ENCODE results near the gene GPR31. TPM values are rescaled to one million over a fixed set of nuclear protein-coding genes. Genes with fewer than 3 reads are reported as not detected.

GPR31 gene
- total RNA-seq, 1 donor from 2014 or later, result not detected

DNA sequence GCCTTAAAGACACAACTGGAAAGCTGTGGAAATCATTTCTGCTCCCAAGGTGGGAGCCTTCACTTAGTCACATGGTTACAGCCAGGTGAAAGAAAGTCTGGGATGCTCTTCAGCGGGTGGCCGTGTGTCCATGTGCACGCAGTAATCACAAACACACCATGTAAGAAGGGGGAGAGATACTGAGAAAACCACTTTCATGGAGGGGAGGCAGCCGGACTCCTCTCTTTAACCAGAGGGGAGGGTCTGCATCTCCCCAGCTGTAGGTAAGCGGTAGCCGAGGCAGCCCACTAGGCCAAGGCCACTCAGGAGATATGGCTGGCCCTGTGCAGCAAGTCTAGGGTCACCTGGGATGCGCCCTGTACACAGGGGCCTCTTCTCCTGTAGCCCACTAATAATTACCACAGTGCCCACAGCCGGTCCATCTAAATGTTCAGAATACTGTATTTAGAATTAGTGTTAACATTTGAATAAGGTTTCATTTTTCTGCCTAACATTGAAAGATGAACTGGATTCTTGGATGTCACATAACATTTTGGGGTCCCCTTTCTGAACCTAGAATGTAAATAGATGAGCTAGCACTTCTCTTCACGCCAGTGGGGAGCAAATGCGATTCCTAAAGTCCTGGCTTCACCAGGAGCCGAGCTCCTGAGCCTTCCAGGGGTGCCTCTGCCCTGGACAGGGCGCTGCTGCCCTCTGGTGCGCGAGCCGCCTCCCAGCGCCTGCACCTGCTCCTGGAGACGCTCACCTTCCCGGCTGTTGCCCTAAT lies 15.9 kb downstream of the GPR31 start:
- ATAC-seq, result peak; percentile 98
- peak; percentile 67 for DNase-seq (ENCODE audit: low spot score)

DNA sequence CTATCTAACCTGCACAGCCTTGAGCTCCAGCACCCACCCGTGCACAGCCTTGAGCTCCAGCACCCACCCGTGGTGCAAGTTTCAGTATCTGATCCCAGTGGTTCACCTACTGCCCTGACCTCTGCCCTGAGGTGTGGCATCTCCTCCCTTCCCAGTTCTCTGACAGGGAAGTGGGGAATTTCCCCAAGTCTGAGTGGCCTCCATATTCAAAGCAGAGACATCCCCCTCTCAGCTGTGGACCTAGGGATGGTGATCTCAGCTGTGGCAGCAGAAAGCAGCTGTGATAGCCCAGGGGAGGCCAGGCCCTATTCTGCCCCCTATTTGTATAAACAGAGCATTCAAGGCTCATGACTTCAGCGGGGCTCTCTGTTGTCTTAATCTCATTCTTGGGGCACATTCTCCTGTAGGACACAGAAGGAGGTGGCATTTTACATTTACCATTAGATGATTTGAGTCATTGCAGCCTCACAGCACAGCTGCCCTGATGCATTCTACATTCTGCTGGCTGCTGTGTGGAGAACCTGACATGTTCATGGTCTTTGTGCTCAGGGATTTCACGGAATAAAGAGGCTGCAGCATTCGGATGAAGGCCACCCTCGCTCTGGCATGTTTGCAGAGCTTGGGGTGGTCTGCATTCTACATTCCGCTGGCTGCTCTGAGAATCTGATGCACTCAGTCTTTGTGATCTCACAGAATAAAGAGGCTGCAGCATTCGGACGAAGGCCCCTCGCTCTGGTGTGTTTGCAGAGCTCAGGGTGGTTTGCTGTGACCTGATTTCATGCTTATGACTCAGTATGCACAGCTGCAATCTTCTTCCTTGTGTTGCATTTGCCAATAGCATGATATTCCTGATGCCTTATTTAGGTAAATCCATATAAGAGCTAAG lies 16.9 kb downstream of the GPR31 start:
- ATAC-seq, result no peak
- DNase-seq (ENCODE audit: low spot score), result no peak

GRCh38 chr6:167139761-167140160 lies 18.0 kb downstream of the GPR31 start:
- no peak for ATAC-seq
- no peak for DNase-seq (ENCODE audit: low spot score)

DNA sequence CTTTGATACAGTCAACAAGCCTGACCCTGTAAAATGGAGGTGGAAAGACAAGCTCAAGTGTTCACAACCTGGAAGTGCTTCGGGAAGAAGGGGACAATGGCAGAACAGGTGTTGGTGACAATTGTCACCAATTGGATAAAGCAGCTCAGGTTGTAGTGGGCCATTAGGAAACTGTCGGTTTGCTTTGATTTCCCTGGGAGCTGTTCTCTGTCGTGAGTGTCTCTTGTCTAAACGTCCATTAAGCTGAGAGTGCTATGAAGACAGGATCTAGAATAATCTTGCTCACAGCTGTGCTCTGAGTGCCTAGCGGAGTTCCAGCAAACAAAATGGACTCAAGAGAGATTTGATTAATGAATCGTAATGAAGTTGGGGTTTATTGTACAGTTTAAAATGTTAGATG lies 19.9 kb downstream of the GPR31 start:
- DNase-seq (ENCODE audit: low spot score) (no peak), ATAC-seq (no peak)

DNA sequence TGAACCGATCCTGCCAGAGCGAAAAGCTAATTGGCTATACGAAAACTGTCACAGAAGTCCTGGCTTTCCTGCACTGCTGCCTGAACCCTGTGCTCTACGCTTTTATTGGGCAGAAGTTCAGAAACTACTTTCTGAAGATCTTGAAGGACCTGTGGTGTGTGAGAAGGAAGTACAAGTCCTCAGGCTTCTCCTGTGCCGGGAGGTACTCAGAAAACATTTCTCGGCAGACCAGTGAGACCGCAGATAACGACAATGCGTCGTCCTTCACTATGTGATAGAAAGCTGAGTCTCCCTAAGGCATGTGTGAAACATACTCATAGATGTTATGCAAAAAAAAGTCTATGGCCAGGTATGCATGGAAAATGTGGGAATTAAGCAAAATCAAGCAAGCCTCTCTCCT lies 20.7 kb downstream of the GPR31 start:
- DNase-seq (ENCODE audit: low spot score) (no peak), ATAC-seq (no peak)

- DNase-seq (ENCODE audit: low spot score), result no peak
- ATAC-seq, result no peak
Observed at GRCh38 chr6:167136376-167136775, 21.4 kb downstream of the GPR31 start.

DNA sequence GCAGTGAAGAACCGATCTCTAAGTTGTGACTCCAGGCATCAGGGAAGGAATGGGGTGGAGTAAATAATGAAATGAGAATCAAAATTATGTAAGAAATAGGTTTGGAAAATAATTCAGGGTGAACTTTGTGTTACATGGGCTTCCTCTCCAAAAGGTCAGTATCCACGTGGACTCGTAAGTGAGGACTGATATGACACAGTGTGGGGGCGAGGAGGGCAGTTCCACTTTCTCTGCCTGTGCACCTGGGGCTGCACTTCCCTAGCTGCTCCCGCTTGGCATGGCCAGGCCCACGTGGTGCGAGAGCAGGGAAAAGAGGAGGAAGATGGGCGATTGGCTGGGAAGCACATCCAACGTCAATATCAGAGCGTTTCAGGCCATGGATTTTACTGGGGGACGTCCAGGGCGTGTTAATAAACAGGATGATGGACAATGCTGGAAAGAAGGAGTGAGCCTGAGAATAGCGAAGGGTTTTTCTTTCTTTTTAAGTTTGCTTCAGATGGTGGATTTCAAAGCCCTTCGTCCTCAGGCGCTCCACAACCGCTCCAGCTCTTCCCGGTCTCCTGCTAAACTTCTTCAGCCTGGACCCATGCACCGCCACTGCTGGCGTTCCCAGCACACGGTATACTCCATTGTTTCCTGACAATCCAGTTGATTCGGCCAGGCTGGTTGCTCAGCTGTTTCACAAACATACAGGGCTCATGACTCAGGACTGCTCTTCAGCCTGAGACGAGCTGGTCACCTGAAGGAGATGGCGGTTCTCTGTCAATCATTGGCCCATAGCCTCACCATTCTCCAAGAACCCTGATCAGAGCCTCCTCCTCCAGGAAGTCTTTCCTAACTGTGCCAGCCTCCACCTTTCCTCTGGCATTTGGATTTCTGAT lies 23.1 kb downstream of the GPR31 start:
- ATAC-seq (no peak), DNase-seq (ENCODE audit: low spot score) (no peak)

- no peak for ATAC-seq
- DNase-seq (ENCODE audit: low spot score), result no peak
Observed at GRCh38 chr6:167130712-167131684, 26.8 kb downstream of the GPR31 start.

GRCh38 chr6:167130008-167130677 lies 27.6 kb downstream of the GPR31 start:
- no peak for ATAC-seq
- no peak for DNase-seq (ENCODE audit: low spot score)

- DNase-seq (ENCODE audit: low spot score) (no peak), ATAC-seq (no peak)
Observed at GRCh38 chr6:167129562-167129961, 28.2 kb downstream of the GPR31 start.

DNA sequence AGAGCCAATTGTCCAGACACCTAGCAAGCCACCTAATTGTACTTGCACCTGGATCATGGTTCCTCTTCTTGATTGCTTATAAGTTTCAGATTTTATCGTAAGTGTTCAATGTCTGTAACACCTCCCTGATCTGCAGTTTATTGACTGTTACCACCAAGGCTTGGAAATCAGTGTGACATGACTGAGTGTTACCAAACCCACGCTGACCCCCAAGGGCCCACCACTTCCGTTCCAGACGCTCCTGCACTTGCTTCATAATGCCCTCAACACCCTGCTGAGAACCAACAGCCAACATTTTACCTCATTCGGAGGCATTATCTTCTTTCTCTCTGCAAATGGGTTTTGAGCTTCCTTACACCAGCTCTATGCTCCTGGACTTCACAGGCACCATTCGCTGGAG lies 28.6 kb downstream of the GPR31 start:
- ATAC-seq, result no peak
- no peak for DNase-seq (ENCODE audit: low spot score)

GRCh38 chr6:167127785-167128531 lies 29.8 kb downstream of the GPR31 start:
- ATAC-seq, result no peak
- no peak for DNase-seq (ENCODE audit: low spot score)

DNA sequence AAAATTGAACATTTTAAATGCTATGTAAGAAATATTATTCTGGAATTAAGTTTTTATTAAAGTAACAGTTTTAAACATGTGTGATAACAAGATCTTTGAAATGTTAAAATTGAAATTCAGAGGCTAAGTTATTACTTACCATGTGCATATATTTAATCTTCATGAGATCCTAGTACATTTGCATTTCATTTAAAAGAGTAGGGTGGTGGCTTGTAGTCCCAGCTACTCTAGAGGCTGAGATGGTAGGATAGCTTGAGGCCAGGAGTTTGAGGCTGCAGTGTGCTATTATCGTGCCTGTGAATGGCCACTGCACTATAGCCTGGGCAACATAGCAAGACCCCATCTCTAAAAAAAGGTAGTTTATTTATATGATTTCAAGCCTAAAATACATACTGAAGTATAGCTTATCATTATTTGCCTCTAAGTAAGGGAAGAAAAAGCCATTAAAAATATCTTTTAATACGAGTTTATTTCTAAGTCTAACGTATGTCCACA lies 31.9 kb downstream of the GPR31 start:
- DNase-seq (ENCODE audit: low spot score) (no peak), ATAC-seq (no peak)

DNA sequence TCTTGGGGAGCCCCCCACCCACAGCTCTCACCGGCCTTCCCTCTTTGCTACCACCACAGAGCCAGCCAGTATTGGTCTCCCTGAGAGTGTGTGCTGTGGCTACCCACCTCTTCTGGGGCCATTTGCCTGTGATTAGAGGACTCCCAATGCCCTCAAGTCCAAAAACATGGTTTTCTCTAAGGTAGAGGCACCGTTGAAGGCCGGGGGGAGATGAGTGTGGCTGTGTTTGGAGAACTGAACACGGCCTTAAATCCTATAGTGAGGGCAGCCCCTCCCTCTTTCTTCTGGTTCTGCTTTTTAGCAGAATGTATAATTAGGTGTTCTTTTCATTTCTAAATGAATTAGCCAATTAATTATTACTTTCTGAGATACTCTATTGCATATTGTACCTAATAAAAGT lies 32.4 kb downstream of the GPR31 start:
- DNase-seq (ENCODE audit: low spot score), result no peak
- ATAC-seq, result no peak

- ATAC-seq (no peak), DNase-seq (ENCODE audit: low spot score) (no peak)
Observed at GRCh38 chr6:167124753-167125152, 33.0 kb downstream of the GPR31 start.

GRCh38 chr6:167122827-167123657 lies 34.7 kb downstream of the GPR31 start, which contains the start of gene CCR6:
TSS of gene CCR6 (plus strand) at chr6:167123096. CDS start at chr6:167136135, 13,039 bp downstream.
- DNase-seq (ENCODE audit: low spot score) (no peak), ATAC-seq (no peak)

DNA sequence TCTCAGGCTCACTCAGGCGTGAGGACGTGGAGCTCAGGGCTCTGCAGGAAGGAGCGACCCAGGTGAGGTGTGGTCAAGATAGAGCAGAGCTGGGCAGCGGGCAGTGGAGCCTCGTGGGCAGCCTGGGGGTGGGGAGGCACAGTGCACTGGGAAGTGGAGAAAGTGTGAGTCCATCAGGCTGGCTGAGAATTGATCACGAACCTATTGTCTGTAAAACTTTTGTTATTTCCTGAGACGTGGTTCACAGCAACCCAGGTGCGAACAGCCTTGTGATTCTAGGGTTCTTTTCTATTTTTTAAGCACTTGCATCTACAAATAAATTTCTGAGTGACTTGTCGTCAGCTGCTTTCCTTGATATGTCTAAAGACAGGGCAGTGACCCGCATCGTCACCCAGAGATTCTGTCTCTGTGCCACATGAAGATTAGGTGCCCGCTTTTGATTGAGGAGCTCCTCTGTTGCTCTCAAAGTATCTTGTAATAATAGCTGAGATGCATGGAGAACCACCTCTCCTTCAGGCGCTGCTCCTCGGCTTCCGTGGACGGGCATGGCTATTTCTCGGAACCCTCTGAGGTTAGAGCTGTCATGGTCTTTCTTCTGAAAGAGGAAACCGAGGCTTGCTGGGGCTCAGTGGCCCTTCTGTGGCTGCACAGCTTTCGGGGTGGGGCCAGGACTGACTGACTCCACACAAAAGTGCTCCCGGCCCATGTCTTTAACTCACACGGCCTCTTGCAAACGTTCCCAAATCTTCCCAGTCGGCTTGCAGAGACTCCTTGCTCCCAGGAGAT lies 35.5 kb downstream of the GPR31 start:
- ATAC-seq (no peak), DNase-seq (ENCODE audit: low spot score) (no peak)

Measured in left lobe of liver (tissue), 2 donors.